Measurements from ENCODE around the gene RGS6.

The RGS6 gene

DNA sequence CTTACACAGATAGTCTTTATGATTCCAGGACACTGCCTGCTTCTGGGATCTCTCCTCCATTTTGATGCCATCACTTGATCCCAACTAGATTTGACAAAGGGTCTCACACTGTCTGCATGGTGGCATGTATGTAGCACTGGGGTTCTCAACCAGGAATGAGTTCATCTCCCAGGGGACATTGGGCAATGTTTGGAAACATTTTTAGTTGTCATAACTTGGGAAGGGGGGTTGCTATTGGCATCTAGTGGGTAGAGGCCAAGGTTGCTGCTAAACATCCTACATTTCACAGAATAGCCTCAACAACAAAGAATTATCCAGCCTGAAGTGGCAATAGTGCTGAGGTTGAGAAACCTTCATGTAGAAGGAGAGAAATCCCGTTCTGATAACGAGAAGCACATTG lies 585.5 kb downstream of the RGS6 start:
- Histone ChIP-seq H3K36me3 (ENCODE audit: control insufficient read depth, low read depth, low read length) (no peaks in the 10 kb centered on the region), H3K4me1 (ENCODE audit: control insufficient read depth, low read depth, low read length) (no peaks in the 10 kb centered on the region), H3K9ac (ENCODE audit: low read length) (no peak overlapping the region), H3K9me3 (ENCODE audit: control insufficient read depth, low read depth, low read length) (peaks cover 3% of the 10 kb centered on the region), H3K27me3 (ENCODE audit: control insufficient read depth, insufficient read depth, low read length) (no peaks in the 10 kb centered on the region), H3K27ac (ENCODE audit: low read length) (no peak overlapping the region), H3K4me3 (ENCODE audit: low read length) (no peak overlapping the region)

DNA sequence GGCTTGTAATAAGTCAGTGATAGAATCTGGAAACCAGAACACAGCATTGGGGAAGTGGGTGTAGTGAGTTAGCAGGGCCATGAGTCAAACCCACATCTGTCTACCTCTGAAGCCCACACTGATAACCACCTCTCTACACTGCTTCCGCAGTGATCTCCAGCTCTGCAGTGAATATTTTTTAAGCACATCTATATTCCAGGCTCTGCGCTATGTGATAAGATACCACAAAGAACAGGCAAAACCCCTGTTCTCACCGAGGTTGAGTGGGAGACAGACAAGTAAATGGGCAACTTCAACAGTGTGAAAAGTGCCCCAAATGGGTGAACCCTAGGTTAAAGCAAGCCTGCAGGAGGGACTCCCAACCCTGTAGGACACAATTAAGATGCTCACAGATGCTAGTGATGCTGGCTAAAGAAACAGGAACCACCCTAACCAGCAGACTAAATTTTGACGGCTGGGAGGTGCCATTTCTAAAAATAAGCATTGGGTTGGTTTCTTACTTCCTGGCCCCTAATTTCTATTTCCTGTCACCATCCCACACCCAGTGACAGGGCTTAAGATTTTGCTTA lies 586.7 kb downstream of the RGS6 start:
- H3K27me3 ChIP-seq (ENCODE audit: control insufficient read depth, insufficient read depth, low read length): no peaks in the 10 kb centered on the region
- H3K9ac ChIP-seq (ENCODE audit: low read length): no peak overlapping the region
- no peaks in the 10 kb centered on the region for H3K4me1 ChIP-seq (ENCODE audit: control insufficient read depth, low read depth, low read length)
- no peak overlapping the region for H3K4me3 ChIP-seq (ENCODE audit: low read length)
- H3K27ac ChIP-seq (ENCODE audit: low read length): no peak overlapping the region
- peaks cover 3% of the 10 kb centered on the region for H3K9me3 ChIP-seq (ENCODE audit: control insufficient read depth, low read depth, low read length)
- no peaks in the 10 kb centered on the region for H3K36me3 ChIP-seq (ENCODE audit: control insufficient read depth, low read depth, low read length)

DNA sequence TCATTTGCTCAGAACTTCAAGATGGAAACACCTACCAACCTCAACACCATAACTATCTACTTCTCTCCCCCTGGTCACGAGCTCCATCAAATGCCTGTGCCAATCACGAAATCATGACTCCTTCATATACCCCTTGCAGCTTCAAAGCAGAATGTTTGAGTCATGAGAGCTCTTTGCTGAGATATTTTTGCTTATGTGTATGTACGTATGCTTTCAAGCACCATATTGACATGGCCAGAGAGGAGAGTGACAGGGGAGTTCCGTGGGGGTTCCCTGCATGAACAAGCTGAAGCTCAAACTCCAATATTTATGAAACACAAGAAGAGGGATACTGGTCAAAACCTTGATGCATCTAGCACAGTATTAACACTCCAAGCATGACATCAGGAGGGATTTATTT lies 587.3 kb downstream of the RGS6 start:
- no peaks in the 10 kb centered on the region for H3K27me3 ChIP-seq (ENCODE audit: control insufficient read depth, insufficient read depth, low read length)
- no peaks in the 10 kb centered on the region for H3K36me3 ChIP-seq (ENCODE audit: control insufficient read depth, low read depth, low read length)
- no peak overlapping the region for H3K27ac ChIP-seq (ENCODE audit: low read length)
- peaks cover 3% of the 10 kb centered on the region for H3K9me3 ChIP-seq (ENCODE audit: control insufficient read depth, low read depth, low read length)
- no peak overlapping the region for H3K9ac ChIP-seq (ENCODE audit: low read length)
- no peaks in the 10 kb centered on the region for H3K4me1 ChIP-seq (ENCODE audit: control insufficient read depth, low read depth, low read length)
- no peak overlapping the region for H3K4me3 ChIP-seq (ENCODE audit: low read length)

DNA sequence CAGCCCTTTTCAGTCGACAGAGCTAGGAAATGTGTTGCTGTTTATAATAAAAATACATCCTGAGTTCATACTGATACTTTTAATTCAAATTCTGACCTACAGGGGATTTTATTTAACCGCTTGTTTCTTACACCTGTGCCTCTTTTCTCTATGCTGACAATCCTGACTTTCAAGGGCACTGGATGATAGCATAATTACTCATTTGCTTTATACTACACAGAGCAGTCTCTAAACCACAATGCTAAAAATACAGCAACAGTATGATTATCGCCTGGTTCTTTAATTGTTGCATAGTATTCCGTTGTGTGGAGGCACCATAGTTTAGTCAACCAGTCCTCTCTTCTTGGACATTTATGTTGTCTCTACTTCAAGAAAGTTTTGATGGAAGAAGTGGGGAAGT lies 588.8 kb downstream of the RGS6 start:
- Histone ChIP-seq H3K27me3 (ENCODE audit: control insufficient read depth, insufficient read depth, low read length) (no peaks in the 10 kb centered on the region), H3K4me1 (ENCODE audit: control insufficient read depth, low read depth, low read length) (no peaks in the 10 kb centered on the region), H3K9ac (ENCODE audit: low read length) (no peak overlapping the region), H3K4me3 (ENCODE audit: low read length) (no peak overlapping the region), H3K36me3 (ENCODE audit: control insufficient read depth, low read depth, low read length) (no peaks in the 10 kb centered on the region), H3K27ac (ENCODE audit: low read length) (no peak overlapping the region), H3K9me3 (ENCODE audit: control insufficient read depth, low read depth, low read length) (peaks cover 3% of the 10 kb centered on the region)

DNA sequence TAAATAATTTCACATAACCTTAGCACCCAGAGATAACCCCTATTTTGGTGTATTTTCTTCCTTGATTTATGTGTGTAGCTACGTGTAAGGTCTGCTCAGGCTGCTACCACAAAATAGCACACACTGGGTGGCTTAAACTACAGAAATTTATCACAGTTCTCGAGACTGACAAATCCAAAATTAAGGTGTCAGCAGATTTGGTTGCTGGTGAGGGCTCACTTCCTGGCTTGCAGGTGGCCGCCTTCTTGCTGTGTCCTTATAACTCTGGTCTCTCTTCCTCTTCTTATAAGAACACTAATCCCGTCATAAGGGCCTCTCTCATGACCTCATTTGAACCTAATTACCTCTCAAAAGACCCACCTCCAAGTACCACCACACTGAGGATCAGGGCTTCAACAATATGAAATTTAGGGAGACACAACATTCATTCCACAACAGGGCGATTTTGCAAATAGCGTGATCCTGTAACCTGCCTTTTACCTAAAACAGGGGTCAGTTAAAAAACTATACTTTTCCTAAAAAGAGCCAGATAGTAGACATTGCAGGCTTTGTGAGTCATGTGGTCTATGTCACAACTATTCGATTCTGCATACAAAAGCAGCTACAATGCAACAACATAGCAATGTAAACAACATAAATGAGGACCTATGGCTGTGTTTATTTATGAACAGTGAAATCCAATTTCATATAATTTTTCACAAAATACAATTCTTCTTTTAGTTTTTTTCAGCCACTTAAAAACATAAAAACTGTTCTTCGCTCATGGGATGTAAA lies 589.9 kb downstream of the RGS6 start:
- Histone ChIP-seq H3K4me1 (ENCODE audit: control insufficient read depth, low read depth, low read length) (no peaks in the 10 kb centered on the region), H3K27ac (ENCODE audit: low read length) (no peak overlapping the region), H3K4me3 (ENCODE audit: low read length) (no peak overlapping the region), H3K9me3 (ENCODE audit: control insufficient read depth, low read depth, low read length) (peaks cover 3% of the 10 kb centered on the region), H3K27me3 (ENCODE audit: control insufficient read depth, insufficient read depth, low read length) (no peaks in the 10 kb centered on the region), H3K9ac (ENCODE audit: low read length) (no peak overlapping the region), H3K36me3 (ENCODE audit: control insufficient read depth, low read depth, low read length) (no peaks in the 10 kb centered on the region)

DNA sequence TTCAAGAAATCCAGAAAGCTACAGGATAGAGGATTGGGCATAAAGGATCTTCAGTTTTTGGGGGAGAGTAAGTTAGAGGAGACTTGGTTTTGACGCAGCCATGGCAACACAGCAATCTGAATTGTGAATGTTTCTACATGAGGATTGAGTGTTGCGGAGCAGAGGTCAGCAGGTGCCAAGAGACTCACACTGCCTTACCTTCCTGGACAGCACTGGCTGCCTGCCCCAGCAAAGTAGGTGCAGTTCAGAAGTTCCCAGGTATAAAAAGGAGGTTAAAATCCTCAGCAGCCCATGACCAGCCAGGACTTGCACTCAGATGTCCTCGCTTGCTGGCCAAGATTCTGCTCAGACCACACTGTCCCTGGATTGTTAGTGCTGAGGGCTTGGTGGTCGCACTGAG lies 590.6 kb downstream of the RGS6 start:
- Histone ChIP-seq H3K9me3 (ENCODE audit: control insufficient read depth, low read depth, low read length) (peaks cover 3% of the 10 kb centered on the region), H3K4me3 (ENCODE audit: low read length) (no peak overlapping the region), H3K4me1 (ENCODE audit: control insufficient read depth, low read depth, low read length) (no peaks in the 10 kb centered on the region), H3K27ac (ENCODE audit: low read length) (no peak overlapping the region), H3K27me3 (ENCODE audit: control insufficient read depth, insufficient read depth, low read length) (no peaks in the 10 kb centered on the region), H3K9ac (ENCODE audit: low read length) (no peak overlapping the region), H3K36me3 (ENCODE audit: control insufficient read depth, low read depth, low read length) (no peaks in the 10 kb centered on the region)

DNA sequence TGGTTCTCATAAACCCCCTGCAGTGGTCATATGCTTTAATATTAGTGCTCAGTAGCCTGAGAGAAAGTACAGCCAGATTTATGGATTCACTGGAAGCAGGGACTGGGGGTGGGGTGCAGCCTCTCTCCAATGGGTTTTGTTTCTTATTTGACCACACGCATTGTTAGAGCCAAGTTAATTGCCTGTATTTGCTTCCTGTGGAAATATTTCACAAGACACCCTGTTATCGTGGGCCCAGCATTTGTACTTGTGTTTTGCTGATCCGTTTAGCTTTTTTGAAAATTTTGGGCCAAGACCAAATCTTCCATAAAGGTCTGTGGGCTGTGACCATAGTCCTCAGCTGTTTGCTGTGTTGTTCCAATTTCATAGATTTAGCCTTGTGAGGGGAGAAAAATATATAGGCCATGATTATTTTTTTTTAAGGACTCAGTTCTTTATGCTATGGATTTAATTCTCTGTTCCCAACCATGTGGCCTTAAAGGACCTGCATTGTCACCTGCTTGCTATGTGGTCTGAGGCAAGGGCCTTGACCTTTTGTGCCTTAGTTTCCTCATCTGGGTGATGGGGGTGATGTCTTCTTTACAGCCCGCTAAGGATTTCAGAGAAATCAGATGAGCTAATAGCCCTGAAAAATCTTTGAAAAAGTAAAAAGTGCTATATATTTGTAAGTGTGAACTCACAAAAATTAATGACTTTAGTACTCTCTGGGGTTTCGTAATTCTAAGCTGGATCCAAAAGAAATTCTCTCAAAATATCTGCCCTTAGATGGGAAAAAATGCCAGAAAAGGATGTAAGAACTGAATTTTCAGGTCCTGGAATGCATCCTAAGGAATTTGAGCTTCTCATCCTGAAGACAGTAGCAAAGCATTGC lies 591.4 kb downstream of the RGS6 start:
- H3K27ac ChIP-seq (ENCODE audit: low read length): no peak overlapping the region
- no peaks in the 10 kb centered on the region for H3K4me1 ChIP-seq (ENCODE audit: control insufficient read depth, low read depth, low read length)
- peaks cover 3% of the 10 kb centered on the region for H3K9me3 ChIP-seq (ENCODE audit: control insufficient read depth, low read depth, low read length)
- no peak overlapping the region for H3K9ac ChIP-seq (ENCODE audit: low read length)
- H3K4me3 ChIP-seq (ENCODE audit: low read length): no peak overlapping the region
- H3K36me3 ChIP-seq (ENCODE audit: control insufficient read depth, low read depth, low read length): no peaks in the 10 kb centered on the region
- no peaks in the 10 kb centered on the region for H3K27me3 ChIP-seq (ENCODE audit: control insufficient read depth, insufficient read depth, low read length)

DNA sequence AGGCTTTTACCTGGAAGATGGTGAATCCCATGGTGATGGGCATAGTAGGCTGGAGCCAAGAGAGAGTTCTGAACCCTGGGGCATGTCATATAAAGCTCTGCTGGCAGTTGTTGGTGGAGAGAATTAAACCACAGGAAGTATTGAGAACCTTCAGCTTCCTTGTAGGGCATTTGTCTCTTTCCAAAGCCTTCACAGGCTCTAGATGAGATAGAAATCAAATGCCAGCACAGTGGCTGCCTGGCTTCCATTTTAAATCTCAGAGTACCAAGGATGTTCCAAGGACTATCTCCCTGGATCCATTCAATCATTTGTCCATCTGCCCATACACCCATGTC lies 592.0 kb downstream of the RGS6 start:
- Histone ChIP-seq H3K27me3 (ENCODE audit: control insufficient read depth, insufficient read depth, low read length) (no peaks in the 10 kb centered on the region), H3K4me1 (ENCODE audit: control insufficient read depth, low read depth, low read length) (no peaks in the 10 kb centered on the region), H3K9me3 (ENCODE audit: control insufficient read depth, low read depth, low read length) (peaks cover 3% of the 10 kb centered on the region), H3K27ac (ENCODE audit: low read length) (no peak overlapping the region), H3K36me3 (ENCODE audit: control insufficient read depth, low read depth, low read length) (no peaks in the 10 kb centered on the region), H3K9ac (ENCODE audit: low read length) (no peak overlapping the region), H3K4me3 (ENCODE audit: low read length) (no peak overlapping the region)

DNA sequence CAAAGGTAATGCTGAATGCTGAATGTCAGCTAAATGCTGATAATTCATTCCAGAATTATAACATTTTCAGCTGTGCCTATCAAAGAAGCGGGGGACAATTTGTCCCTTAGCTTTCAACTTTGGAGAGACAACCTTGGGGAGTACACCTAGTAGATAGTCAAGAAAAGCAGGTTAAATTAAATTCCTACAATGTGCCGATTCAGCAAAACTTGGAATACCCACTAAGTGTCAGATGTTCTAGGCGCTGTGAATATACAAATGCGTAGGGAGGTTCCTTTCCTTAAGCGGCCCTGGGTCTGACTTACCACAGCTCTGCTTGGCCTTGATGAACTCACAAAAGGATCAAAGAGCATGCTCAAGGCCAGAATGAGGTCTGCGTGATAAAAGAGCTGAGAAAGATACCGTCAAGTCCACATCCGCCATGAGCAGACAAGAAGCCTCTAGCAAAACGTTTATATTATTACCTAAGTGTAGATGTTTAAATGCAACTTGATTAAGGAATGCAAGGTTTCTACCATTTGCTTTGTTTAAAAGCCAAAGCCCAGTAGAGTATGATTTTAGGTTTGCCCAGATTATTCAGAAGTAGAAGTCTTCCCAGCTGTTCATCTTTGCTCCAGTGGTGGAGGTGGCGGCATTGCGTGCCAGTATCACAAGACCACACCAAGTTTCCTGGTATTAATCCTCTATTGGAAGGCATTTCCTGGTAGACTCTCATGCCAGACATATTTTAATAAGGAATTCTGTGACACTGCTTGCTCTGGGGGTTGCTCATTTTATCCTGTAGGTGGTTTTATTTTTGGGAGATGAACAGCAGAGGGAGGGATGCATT lies 593.1 kb downstream of the RGS6 start:
- peaks cover 2% of the 10 kb centered on the region for H3K9me3 ChIP-seq (ENCODE audit: control insufficient read depth, low read depth, low read length)
- H3K9ac ChIP-seq (ENCODE audit: low read length): no peak overlapping the region
- no peak overlapping the region for H3K27ac ChIP-seq (ENCODE audit: low read length)
- H3K4me1 ChIP-seq (ENCODE audit: control insufficient read depth, low read depth, low read length): no peaks in the 10 kb centered on the region
- H3K36me3 ChIP-seq (ENCODE audit: control insufficient read depth, low read depth, low read length): no peaks in the 10 kb centered on the region
- H3K4me3 ChIP-seq (ENCODE audit: low read length): no peak overlapping the region
- no peaks in the 10 kb centered on the region for H3K27me3 ChIP-seq (ENCODE audit: control insufficient read depth, insufficient read depth, low read length)

DNA sequence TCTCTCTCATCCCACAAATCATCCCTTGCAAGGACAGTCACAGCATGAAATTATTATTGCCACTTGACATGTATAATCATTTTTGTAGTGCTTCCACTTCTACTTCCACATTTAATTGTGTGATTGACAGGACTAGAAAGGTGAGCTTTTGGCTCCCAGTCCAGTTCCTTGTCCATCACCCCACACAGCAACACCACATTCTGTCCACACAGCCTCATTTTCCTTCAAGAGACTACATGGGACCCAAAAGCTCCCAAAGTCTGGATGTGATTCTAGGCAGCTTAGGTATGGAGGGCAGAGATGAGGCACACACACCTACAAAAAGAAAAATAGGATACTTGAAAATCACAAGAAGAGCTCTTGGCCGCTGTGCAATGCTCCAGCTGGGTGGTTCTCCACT lies 595.4 kb downstream of the RGS6 start:
- no peaks in the 10 kb centered on the region for H3K27me3 ChIP-seq (ENCODE audit: control insufficient read depth, insufficient read depth, low read length)
- no peak overlapping the region for H3K9ac ChIP-seq (ENCODE audit: low read length)
- H3K4me3 ChIP-seq (ENCODE audit: low read length): no peak overlapping the region
- H3K4me1 ChIP-seq (ENCODE audit: control insufficient read depth, low read depth, low read length): no peaks in the 10 kb centered on the region
- H3K36me3 ChIP-seq (ENCODE audit: control insufficient read depth, low read depth, low read length): no peaks in the 10 kb centered on the region
- no peak overlapping the region for H3K27ac ChIP-seq (ENCODE audit: low read length)
- H3K9me3 ChIP-seq (ENCODE audit: control insufficient read depth, low read depth, low read length): no peaks in the 10 kb centered on the region
